Measurements from ENCODE around the gene MAPK14. TPM values are rescaled to one million over a fixed set of nuclear protein-coding genes. Genes with fewer than 3 reads are reported as not detected.

Gene MAPK14
- polyA plus RNA-seq, 2 of the 4 experiments (the other 2 are of a cell fraction), result 19.4 to 36.7 TPM

GRCh38 chr6:36129941-36130666, 102.5 kb downstream of the MAPK14 start, which contains the start of gene MAPK13:
TSS of gene MAPK13 (plus strand) at chr6:36130513. CDS start at chr6:36130583, 70 bp downstream.
- WGBS (ENCODE audit: missing lambda C conversion rate), result 94% methylated on average over 17 of the region's 59 CpGs
- no peak for TF ChIP-seq MAZ (IDR thresholded peaks at IDR 0.05; ENCODE audit: borderline replicate concordance, low read depth, low read length)
- no peak for TF ChIP-seq BHLHE40 (IDR thresholded peaks at IDR 0.05; ENCODE audit: low read depth, low read length)
- no peak for TF ChIP-seq CBX2 (IDR thresholded peaks at IDR 0.05; ENCODE audit: borderline replicate concordance, low read depth)
- no peak for TF ChIP-seq POLR2A (IDR thresholded peaks at IDR 0.05; ENCODE audit: low read length)
- no peak for TF ChIP-seq FOSL2 (IDR thresholded peaks at IDR 0.05)
- no peak for TF ChIP-seq FOSL2 (CRISPR knock-in tag; IDR thresholded peaks at IDR 0.05)
- TF ChIP-seq EHF (CRISPR knock-in tag; IDR thresholded peaks at IDR 0.05), result no peak
- no peak for TF ChIP-seq TFCP2L1 (CRISPR knock-in tag; IDR thresholded peaks at IDR 0.05)
- TF ChIP-seq CEBPB (IDR thresholded peaks at IDR 0.05), result no peak
- no peak for TF ChIP-seq EHMT2 (IDR thresholded peaks at IDR 0.05; ENCODE audit: low read depth)
- no peak for TF ChIP-seq TP53 (CRISPR knock-in tag; IDR thresholded peaks at IDR 0.05)
- no peak for TF ChIP-seq HOXB5 (CRISPR knock-in tag; IDR thresholded peaks at IDR 0.05)
- no peak for TF ChIP-seq HOXB13 (CRISPR knock-in tag; IDR thresholded peaks at IDR 0.05; ENCODE audit: low read depth)

DNA sequence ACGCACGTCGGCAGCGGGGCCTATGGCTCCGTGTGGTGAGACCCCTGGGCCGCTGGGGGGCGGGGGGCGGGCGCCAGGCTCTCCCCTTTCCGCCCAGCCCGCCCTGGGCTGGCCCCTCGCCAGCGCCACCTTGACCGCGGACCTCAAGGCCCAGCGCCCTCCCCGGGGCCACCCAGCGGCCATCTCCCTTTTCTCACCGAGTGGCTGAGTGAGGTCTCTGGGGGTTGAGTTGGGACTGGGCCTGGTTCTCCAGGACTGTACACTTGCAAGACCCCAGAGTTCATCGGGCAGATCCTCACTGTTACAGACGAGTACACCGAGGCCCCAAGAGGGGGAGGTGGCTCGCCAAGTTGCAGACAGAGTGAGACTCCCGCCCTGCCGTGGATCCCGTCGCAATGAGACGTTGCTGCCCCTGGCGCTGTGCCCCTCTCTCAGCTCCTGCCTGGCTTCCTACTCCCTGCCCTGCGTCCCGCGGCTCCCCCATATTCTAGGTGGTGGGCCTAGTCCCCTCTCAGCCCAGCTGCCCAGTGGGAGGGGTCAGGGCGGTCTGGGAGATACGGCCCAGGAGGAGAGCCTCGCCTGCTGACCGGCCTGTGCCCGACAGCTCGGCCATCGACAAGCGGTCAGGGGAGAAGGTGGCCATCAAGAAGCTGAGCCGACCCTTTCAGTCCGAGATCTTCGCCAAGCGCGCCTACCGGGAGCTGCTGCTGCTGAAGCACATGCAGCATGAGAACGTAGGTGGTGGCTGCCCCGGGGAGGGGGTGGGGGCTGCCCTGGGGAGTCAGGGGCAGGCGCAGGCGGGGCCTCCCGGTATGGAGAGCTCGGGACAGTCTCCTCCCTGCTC, 103.3 kb downstream of the MAPK14 start:
- Histone ChIP-seq H3K27ac (no peak overlapping the region; a peak in 1 of 6 replicates), H3K4me3 (no peak overlapping the region), H3K4me2 (no peak overlapping the region), H3K4me1 (peaks cover 19% of the 10 kb centered on the region), H3K9me3 (no peaks in the 10 kb centered on the region)
- FAIRE-seq, result no peak
- POLR2A ChIA-PET, result no interaction called here
- CTCF ChIA-PET, result interaction anchor here (0.9 kb wide), 1 partner anchor 171 kb away, joined by 3 read pairs; no protein-coding TSS in a partner anchor
- 93% methylated on average over 15 of the region's 52 CpGs for WGBS (ENCODE audit: missing lambda C conversion rate)
- no peak for DNase-seq (ENCODE audit: low read depth in 1 of 2, low spot score in 1 of 2)
- ATAC-seq, result no peak
- TF ChIP-seq RAD21 (conservative IDR thresholded peaks at IDR 0.05 in 1 of 2, IDR thresholded peaks at IDR 0.05 in 1 of 2) (no peak), CBX2 (IDR thresholded peaks at IDR 0.05; ENCODE audit: borderline replicate concordance, low read depth) (no peak), CEBPB (IDR thresholded peaks at IDR 0.05) (no peak), EHF (CRISPR knock-in tag; IDR thresholded peaks at IDR 0.05) (no peak), POLR2A (IDR thresholded peaks at IDR 0.05; ENCODE audit: low read length) (no peak), NR3C1 (IDR thresholded peaks at IDR 0.05) (no peak), MAFK (IDR thresholded peaks at IDR 0.05; ENCODE audit: partially characterized antibody) (no peak), HEYL (CRISPR knock-in tag; IDR thresholded peaks at IDR 0.05) (no peak), EHMT2 (IDR thresholded peaks at IDR 0.05; ENCODE audit: low read depth) (no peak)

More at GRCh38 chr6:36129941-36130666, 102.5 kb downstream of the MAPK14 start, which contains the start of gene MAPK13:
- ATAC-seq (no peak), FAIRE-seq (no peak), DNase-seq (ENCODE audit: low read depth in 1 of 2, low spot score in 1 of 2) (no peak)
- no peak within 1 kb of the TSS for H3K4me2 ChIP-seq
- no peaks in the 10 kb centered on the region for H3K9me3 ChIP-seq
- H3K4me3 ChIP-seq, result no peak within 1 kb of the TSS
- CTCF ChIA-PET, result interaction anchor here (0.6 kb wide), 2 partner anchors 18 to 64 kb away, joined by 3 read pairs; no protein-coding TSS in a partner anchor
- H3K4me1 ChIP-seq, result peaks cover 19% of the 10 kb centered on the region
- POLR2A ChIA-PET, result no interaction called here
- no peak within 1 kb of the TSS; a peak in 1 of 6 replicates for H3K27ac ChIP-seq

- no peak for DNase-seq (ENCODE audit: low read depth in 1 of 2, low spot score in 1 of 2)
- H3K4me1 ChIP-seq, result peaks cover 19% of the 10 kb centered on the region
- CTCF ChIA-PET, result interaction anchor here (0.7 to 0.9 kb wide), 2 partner anchors 35 to 170 kb away, joined by 3 read pairs; no protein-coding TSS in a partner anchor
- POLR2A ChIA-PET, result no interaction called here
- no peaks in the 10 kb centered on the region for H3K9me3 ChIP-seq
- H3K4me2 ChIP-seq, result no peak overlapping the region
- WGBS (ENCODE audit: missing lambda C conversion rate), result 88% methylated on average over 7 of the region's 8 CpGs
- FAIRE-seq, result no peak
- peak in 1 of 2 experiments; percentile 15; a peak in 1 of 6 replicates for ATAC-seq
- no peak for TF ChIP-seq FOSB (CRISPR knock-in tag; IDR thresholded peaks at IDR 0.05)
- TF ChIP-seq, protein P1, sequence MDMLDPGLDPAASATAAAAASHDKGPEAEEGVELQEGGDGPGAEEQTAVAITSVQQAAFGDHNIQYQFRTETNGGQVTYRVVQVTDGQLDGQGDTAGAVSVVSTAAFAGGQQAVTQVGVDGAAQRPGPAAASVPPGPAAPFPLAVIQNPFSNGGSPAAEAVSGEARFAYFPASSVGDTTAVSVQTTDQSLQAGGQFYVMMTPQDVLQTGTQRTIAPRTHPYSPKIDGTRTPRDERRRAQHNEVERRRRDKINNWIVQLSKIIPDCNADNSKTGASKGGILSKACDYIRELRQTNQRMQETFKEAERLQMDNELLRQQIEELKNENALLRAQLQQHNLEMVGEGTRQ (IDR thresholded peaks at IDR 0.05), result no peak
- TF ChIP-seq ZSCAN20 (CRISPR knock-in tag; IDR thresholded peaks at IDR 0.05), result no peak
- no peak for TF ChIP-seq MAX (IDR thresholded peaks at IDR 0.05)
- TF ChIP-seq POLR2A (IDR thresholded peaks at IDR 0.05; ENCODE audit: low read length), result no peak
- TF ChIP-seq MAZ (IDR thresholded peaks at IDR 0.05; ENCODE audit: borderline replicate concordance, low read depth, low read length), result no peak
- no peak for TF ChIP-seq REST (IDR thresholded peaks at IDR 0.05)
- no peak for TF ChIP-seq RNF2 (IDR thresholded peaks at IDR 0.05; ENCODE audit: borderline replicate concordance, low read depth)
- peak overlapping the region in 1 of 2 experiments; percentile 55; a peak in 2 of 6 replicates for H3K27ac ChIP-seq
- H3K4me3 ChIP-seq, result no peak overlapping the region
Observed at GRCh38 chr6:36131511-36132245, 104.1 kb downstream of the MAPK14 start.
